Endothelial cell of umbilical vein (primary cell): ENCODE results near the gene MYH7. TPM values are rescaled to one million over a fixed set of nuclear protein-coding genes. Genes with fewer than 3 reads are reported as not detected.

ENCODE experiments used
- BruUV-seq: library from RNA; stranded (reverse); fragments of 400-500 nt; replicated peaks from 2 replicates; lab custom pipeline; 2021; lab: Mats Ljungman, UMichigan
- CTCF ChIA-PET: fragments of 300-600, 350-600 bp; sonication (Branson Sonifier 250); formaldehyde crosslinking; loops from one replicate; lab custom pipeline; 2021; ENCODE audit warnings: antibody characterized with exemption, inconsistent platforms; lab: Charles Lee
- POLR2A ChIA-PET: fragments of 300-600, 350-600 bp; sonication (Branson Sonifier 250); formaldehyde crosslinking; loops from one replicate; lab custom pipeline; 2021; ENCODE audit warnings: antibody characterized with exemption, inconsistent platforms; lab: Charles Lee
- DNase-seq: peaks from one replicate; pipeline ENCODE4 v3.0.0-alpha.2; 2011; ENCODE audit warnings: low read depth, low spot score
- FAIRE-seq: peaks from 2 replicates; lab custom pipeline; 2011; peaks lifted over from hg19 to GRCh38; lab: Jason Lieb, UNC
- H2AFZ ChIP-seq: 2 replicates; pipeline ENCODE4 v1.6.0; 2012; ENCODE audit warnings: low read depth, low read length, control low read depth, inconsistent platforms
- H3K27ac ChIP-seq: 2 replicates; pipeline ENCODE4 v1.5.1; 2011; ENCODE audit warnings: low read depth, mild to moderate bottlenecking, control low read depth, low read length, moderate library complexity; ENCODE audit not compliant: insufficient read depth
- H3K27me3 ChIP-seq, 2 experiments: 2 replicates each; pipeline versions ENCODE4 v1.6.0 to v1.6.1; 2011; ENCODE audit warnings: low read length in 2 of 2, mixed read lengths in 1 of 2; ENCODE audit not compliant: control insufficient read depth in 2 of 2, insufficient read depth in 2 of 2
- H3K36me3 ChIP-seq, 2 experiments: 2 replicates in 1 of 2; 3 replicates in 1 of 2; pipeline ENCODE4 v1.5.1; 2011; ENCODE audit warnings: low read length in 2 of 2, mild to moderate bottlenecking in 1 of 2, moderate library complexity in 1 of 2; ENCODE audit not compliant: control insufficient read depth in 2 of 2, insufficient read depth in 2 of 2; ENCODE audit errors: extremely low read depth in 1 of 2
- H3K4me1 ChIP-seq: 3 replicates; pipeline ENCODE4 v1.5.1; 2011; ENCODE audit warnings: mild to moderate bottlenecking, low read length; ENCODE audit not compliant: control insufficient read depth, insufficient read depth; ENCODE audit errors: extremely low read depth
- H3K4me2 ChIP-seq: 2 replicates; pipeline ENCODE4 v1.6.1; 2011; ENCODE audit warnings: low read length, control low read depth, mixed read lengths; ENCODE audit not compliant: insufficient read depth
- H3K4me3 ChIP-seq, 3 experiments: fragments of 200-600 bp in 1 of 3; sonication (generic), shearing (Covaris generic) in 1 of 3; replicated peaks in 1 of 3; 2 replicates each; pipeline ENCODE4 v1.5.1; 2011 to 2016; ENCODE audit warnings: control low read depth in 3 of 3, low read length in 3 of 3, mild to moderate bottlenecking in 2 of 3, inconsistent platforms in 1 of 3, low read depth in 1 of 3, moderate library complexity in 1 of 3; ENCODE audit not compliant: insufficient read depth in 1 of 3
- H3K79me2 ChIP-seq: 2 replicates; pipeline ENCODE4 v1.6.0; 2012; ENCODE audit warnings: low read length, inconsistent platforms; ENCODE audit not compliant: control insufficient read depth, insufficient read depth
- H3K9ac ChIP-seq: replicated peaks from 2 replicates; pipeline ENCODE3; 2011; ENCODE audit warnings: low read length, control low read depth; ENCODE audit not compliant: insufficient read depth; ENCODE audit errors: extremely low read depth
- H3K9me1 ChIP-seq: replicated peaks from 3 replicates; pipeline ENCODE4 v1.6.0; 2011; ENCODE audit warnings: mild to moderate bottlenecking, low read length; ENCODE audit not compliant: control insufficient read depth, insufficient read depth; ENCODE audit errors: extremely low read depth
- H3K9me3 ChIP-seq: replicated peaks from 2 replicates; pipeline ENCODE4 v1.5.1; 2012; ENCODE audit warnings: low read length, inconsistent platforms; ENCODE audit not compliant: control insufficient read depth, insufficient read depth
- H4K20me1 ChIP-seq: replicated peaks from 2 replicates; pipeline ENCODE3; 2011; ENCODE audit warnings: mild to moderate bottlenecking, low read length; ENCODE audit not compliant: control insufficient read depth, insufficient read depth; ENCODE audit errors: extremely low read depth
- EZH2 ChIP-seq: IDR thresholded peaks from 2 replicates; pipeline ENCODE4 v1.6.1; 2012; ENCODE audit warnings: borderline replicate concordance, low read depth, mild to moderate bottlenecking, moderate library complexity, low read length, inconsistent platforms; ENCODE audit not compliant: severe bottlenecking
- FOS ChIP-seq: IDR thresholded peaks from 2 replicates; pipeline ENCODE4 v1.6.1; 2011; ENCODE audit warnings: mild to moderate bottlenecking, low read length, moderate library complexity, borderline replicate concordance; ENCODE audit not compliant: insufficient read depth
- GATA2 ChIP-seq: IDR thresholded peaks from 2 replicates; pipeline ENCODE4 v1.7.0; 2011; ENCODE audit warnings: low read depth, mild to moderate bottlenecking, moderate library complexity, mixed read lengths, low read length; ENCODE audit not compliant: insufficient read length, insufficient read depth
- JUN ChIP-seq: IDR thresholded peaks from 2 replicates; pipeline ENCODE4 v1.6.1; 2011; ENCODE audit warnings: borderline replicate concordance, low read depth; ENCODE audit not compliant: insufficient read length, insufficient read depth
- MYC ChIP-seq: IDR thresholded peaks from one replicate; pipeline ENCODE4 v1.6.1; 2011; ENCODE audit warnings: mild to moderate bottlenecking, low read depth, low read length
- POLR2A ChIP-seq: IDR thresholded peaks from 2 replicates; pipeline ENCODE4 v1.6.1; 2012; ENCODE audit warnings: low read depth, mild to moderate bottlenecking, control low read depth, low read length
- POLR2AphosphoS5 ChIP-seq: IDR thresholded peaks from 2 replicates; pipeline ENCODE4 v1.6.1; 2012; ENCODE audit warnings: low read depth, mild to moderate bottlenecking, control low read depth, low read length, moderate library complexity; ENCODE audit not compliant: insufficient read depth
- dilution Hi-C: fragments of 300-500 bp; cut with MboI; formaldehyde crosslinking; loops from one replicate; pipeline ENCODE4 v1.15.0; 2019; ENCODE audit warnings: low sequenced_read_pairs; ENCODE audit not compliant: extremely low pct_ligation_motif_present
- intact Hi-C: fragments of 100-400 bp; cut with micrococcal nuclease; formaldehyde crosslinking; loops from one replicate; pipeline ENCODE4 v1.10.0; 2022
- polyA plus RNA-seq, 4 experiments: library from polyadenylated mRNA; depleted of rRNA in 3 of 4; stranded (reverse) in 3 of 4; unstranded in 1 of 4; fragments of >200 nt; gene quantifications; 2 replicates each; pipeline versions ENCODE4 v1.2.1 to v1.2.3, GENCODE V29; 2011 to 2012; ENCODE audit warnings: missing spikeins in 1 of 4
- total RNA-seq: library from RNA; stranded (reverse); gene quantifications from 2 replicates; pipeline ENCODE4 v1.2.3, GENCODE V29; 2021
- TF ChIP-seq, protein P1 (sequence below): IDR thresholded peaks from 2 replicates; pipeline ENCODE4 v1.6.1; 2011; ENCODE audit not compliant: insufficient read depth, insufficient read length
- TF ChIP-seq, protein P2 (sequence below), 2 donors: IDR thresholded peaks; 1 replicate in 1 of 2; 2 replicates in 1 of 2; pipeline ENCODE4 v1.5.1; 2011; ENCODE audit warnings: low read length in 2 of 2, mild to moderate bottlenecking in 2 of 2, moderate library complexity in 2 of 2, control low read depth in 1 of 2, inconsistent platforms in 1 of 2, low read depth in 1 of 2; ENCODE audit not compliant: insufficient read depth in 1 of 2; ENCODE audit errors: extremely low read depth in 1 of 2

MYH7 gene
- total and polyA plus RNA-seq, 2 donors (not counting 3 experiments of a cell fraction or from before 2014, with no cell fraction given) = not detected

DNA sequence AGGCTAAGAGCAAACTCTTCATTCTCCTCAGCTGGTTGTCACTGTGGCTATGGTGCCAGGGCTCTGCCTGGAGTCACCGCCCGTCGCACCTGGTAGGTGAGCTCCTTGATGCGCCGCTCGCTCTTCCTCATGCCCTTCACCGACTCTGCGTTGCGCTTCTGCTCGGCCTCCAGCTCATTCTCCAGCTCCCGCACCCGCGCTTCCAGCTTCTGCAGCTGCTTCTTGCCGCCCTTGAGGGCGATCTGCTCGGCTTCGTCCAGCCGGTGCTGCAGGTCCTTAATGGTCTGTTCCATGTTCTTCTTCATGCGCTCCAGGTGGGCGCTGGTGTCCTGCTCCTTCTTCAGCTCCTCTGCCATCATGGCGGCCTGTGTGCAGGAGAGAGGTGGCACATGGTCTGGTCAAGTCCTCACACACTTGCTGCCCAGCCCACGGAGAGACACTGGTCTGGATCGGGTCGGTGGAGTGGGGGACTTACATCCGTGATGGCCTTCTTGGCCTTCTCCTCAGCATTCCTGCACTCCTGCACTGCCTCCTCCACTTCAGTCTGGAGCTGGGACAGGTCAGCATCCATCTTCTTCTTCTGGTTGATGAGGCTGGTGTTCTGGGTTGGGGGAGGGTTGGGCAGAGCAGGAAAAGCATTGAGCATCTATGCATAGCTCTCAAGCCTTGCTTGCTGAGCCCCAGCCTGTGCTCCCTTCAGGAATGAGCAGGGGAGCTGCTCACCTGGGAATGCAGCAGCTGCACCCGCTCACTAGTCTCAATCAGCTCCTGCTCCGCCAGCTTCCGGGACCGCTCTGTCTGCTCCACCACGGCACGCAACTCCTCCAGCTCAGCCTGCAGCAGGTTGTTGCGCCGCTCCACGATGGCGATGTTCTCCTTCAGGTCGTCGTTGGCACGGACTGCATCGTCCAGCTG is 20.3 kb downstream of the MYH7 start:
- Histone ChIP-seq H4K20me1 (no peaks in the 10 kb centered on the region), H2AFZ (no peak overlapping the region), H3K27me3 (no peaks in the 10 kb centered on the region), H3K4me3 (no peak overlapping the region), H3K9me1 (no peaks in the 10 kb centered on the region), H3K36me3 (no peaks in the 10 kb centered on the region), H3K4me1 (no peaks in the 10 kb centered on the region), H3K4me2 (no peak overlapping the region), H3K9ac (no peak overlapping the region), H3K9me3 (no peaks in the 10 kb centered on the region), H3K79me2 (no peaks in the 10 kb centered on the region), H3K27ac (no peak overlapping the region)
- no TSS peak for BruUV-seq
- dilution Hi-C loops (no loop called here), intact Hi-C loops (no loop called here)
- TF ChIP-seq MYC (no peak), FOS (no peak), GATA2 (no peak), POLR2AphosphoS5 (no peak), JUN (no peak), EZH2 (no peak), POLR2A (no peak)
- TF ChIP-seq, protein P1, sequence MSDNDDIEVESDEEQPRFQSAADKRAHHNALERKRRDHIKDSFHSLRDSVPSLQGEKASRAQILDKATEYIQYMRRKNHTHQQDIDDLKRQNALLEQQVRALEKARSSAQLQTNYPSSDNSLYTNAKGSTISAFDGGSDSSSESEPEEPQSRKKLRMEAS = no peak
- TF ChIP-seq, protein P2, sequence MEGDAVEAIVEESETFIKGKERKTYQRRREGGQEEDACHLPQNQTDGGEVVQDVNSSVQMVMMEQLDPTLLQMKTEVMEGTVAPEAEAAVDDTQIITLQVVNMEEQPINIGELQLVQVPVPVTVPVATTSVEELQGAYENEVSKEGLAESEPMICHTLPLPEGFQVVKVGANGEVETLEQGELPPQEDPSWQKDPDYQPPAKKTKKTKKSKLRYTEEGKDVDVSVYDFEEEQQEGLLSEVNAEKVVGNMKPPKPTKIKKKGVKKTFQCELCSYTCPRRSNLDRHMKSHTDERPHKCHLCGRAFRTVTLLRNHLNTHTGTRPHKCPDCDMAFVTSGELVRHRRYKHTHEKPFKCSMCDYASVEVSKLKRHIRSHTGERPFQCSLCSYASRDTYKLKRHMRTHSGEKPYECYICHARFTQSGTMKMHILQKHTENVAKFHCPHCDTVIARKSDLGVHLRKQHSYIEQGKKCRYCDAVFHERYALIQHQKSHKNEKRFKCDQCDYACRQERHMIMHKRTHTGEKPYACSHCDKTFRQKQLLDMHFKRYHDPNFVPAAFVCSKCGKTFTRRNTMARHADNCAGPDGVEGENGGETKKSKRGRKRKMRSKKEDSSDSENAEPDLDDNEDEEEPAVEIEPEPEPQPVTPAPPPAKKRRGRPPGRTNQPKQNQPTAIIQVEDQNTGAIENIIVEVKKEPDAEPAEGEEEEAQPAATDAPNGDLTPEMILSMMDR (IDR thresholded peaks at IDR 0.05; ENCODE audit: extremely low read depth in 1 of 2, insufficient read depth in 1 of 2, low read depth in 1 of 2, low read length in 2 of 2) = no peak
- DNase-seq (no peak), FAIRE-seq (no peak)
- CTCF ChIA-PET = no interaction called here
- POLR2A ChIA-PET = no interaction called here
